ES-I3 (cell line): ENCODE results near the gene KIR2DL3.
"Not testable (repeated sequence)": the region's sequence is repeated elsewhere in the genome, so short reads cannot be mapped to it uniquely, and the experiment has no call there.

Experiments used
- H3K36me3 ChIP-seq: 2 replicates; pipeline ENCODE4 v1.6.1; 2013; ENCODE audit warnings: mild to moderate bottlenecking, low read length, control low read depth, moderate library complexity; ENCODE audit not compliant: insufficient read depth
- H3K4me1 ChIP-seq: 2 replicates; pipeline ENCODE4 v1.6.1; 2013; ENCODE audit warnings: mild to moderate bottlenecking, control low read depth, low read length; ENCODE audit not compliant: insufficient read depth
- H3K9ac ChIP-seq: 2 replicates; pipeline ENCODE4 v1.6.1; 2013; ENCODE audit warnings: low read depth, mild to moderate bottlenecking, low read length, moderate library complexity
- H3K9me3 ChIP-seq: 2 replicates; pipeline ENCODE4 v1.6.1; 2013; ENCODE audit warnings: mild to moderate bottlenecking, low read length, moderate library complexity; ENCODE audit not compliant: control insufficient read depth, insufficient read depth

KIR2DL3 gene

DNA sequence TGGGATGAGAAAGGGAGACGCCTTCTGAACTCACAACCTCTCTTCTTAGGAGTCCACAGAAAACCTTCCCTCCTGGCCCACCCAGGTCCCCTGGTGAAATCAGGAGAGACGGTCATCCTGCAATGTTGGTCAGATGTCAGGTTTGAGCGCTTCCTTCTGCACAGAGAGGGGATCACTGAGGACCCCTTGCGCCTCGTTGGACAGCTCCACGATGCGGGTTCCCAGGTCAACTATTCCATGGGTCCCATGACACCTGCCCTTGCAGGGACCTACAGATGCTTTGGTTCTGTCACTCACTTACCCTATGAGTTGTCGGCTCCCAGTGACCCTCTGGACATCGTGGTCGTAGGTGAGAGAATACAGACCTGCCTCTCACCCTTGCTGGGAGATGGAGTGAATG lies 10.8 kb upstream of the KIR2DL3 start:
- Histone ChIP-seq H3K4me1 (no peaks in the 10 kb centered on the region), H3K9me3 (peaks cover 3% of the 10 kb centered on the region; the same call in 1 of the 2 replicates), H3K9ac (no peak overlapping the region), H3K36me3 (no peaks in the 10 kb centered on the region)

DNA sequence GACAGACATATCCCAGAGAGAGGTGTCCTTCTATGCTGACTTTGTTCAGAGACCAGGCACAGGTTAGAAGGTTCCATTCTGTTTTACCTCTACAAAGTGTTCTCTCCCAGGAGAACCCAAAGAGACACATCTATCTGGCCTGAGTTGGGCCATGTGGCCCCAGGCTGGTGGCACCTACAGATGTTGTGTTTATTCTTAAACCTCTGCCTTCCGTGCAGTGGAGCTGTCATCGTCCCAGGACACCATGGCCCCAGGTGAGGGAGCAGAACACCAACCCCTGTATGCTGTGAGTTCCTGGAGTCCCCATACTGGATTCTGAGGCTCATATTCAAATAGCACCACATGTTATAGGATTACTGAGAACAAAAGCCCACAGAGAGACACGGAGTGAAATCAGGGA lies 10.1 kb upstream of the KIR2DL3 start:
- H3K9ac ChIP-seq, result no peak overlapping the region
- no peaks in the 10 kb centered on the region for H3K4me1 ChIP-seq
- no peaks in the 10 kb centered on the region for H3K36me3 ChIP-seq
- no peaks in the 10 kb centered on the region for H3K9me3 ChIP-seq

DNA sequence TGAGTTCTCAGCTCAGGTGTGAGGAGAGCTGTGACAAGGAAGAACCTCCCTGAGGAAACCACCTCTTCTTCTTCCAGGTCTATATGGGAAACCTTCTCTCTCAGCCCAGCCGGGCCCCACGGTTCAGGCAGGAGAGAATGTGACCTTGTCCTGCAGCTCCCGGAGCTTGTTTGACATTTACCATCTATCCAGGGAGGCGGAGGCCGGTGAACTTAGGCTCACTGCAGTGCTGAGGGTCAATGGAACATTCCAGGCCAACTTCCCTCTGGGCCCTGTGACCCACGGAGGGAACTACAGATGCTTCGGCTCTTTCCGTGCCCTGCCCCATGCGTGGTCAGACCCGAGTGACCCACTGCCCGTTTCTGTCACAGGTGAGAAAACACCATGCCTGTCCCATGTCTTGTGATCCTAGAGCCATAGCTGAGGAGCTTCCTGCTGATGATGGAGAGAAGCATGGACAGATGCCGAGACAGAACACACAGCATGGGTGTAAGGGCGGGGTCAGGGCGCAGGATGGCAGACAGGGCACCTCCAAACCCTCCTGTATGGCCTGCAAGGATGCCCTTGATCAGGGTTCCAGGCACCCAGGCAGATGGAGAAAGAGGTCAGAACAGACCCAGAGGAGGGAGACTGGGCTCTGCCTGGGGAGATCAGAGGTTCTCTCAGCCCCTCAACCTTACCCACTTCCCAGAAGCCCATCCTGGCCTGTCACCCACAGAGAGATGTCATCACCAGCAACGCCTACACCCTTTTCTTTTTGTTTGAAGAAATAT lies 8.7 kb upstream of the KIR2DL3 start:
- Histone ChIP-seq H3K36me3 (no peaks in the 10 kb centered on the region), H3K4me1 (no peaks in the 10 kb centered on the region), H3K9ac (no peak overlapping the region), H3K9me3 (no peaks in the 10 kb centered on the region; the same call in 1 of the 2 replicates)

DNA sequence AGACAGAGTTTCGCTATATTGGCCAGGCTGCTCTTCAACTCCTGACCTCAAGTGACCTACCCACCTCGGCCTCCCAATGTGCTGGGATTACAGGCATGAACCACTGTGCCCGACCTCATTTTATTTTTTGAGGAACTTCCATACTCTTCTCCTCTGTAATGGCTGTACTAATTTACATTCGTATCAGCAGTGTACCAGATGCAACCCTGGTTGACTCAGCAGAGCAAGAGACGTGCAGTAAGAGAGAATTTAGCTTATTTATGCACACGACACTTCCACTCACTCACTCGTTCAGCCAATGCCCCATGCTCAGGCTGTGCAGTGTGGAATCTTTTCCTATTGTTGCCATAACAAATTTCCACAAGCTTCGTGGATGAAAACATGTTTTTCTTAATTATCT lies 7.1 kb upstream of the KIR2DL3 start:
- Histone ChIP-seq H3K4me1 (no peaks in the 10 kb centered on the region), H3K9ac (no peak overlapping the region), H3K36me3 (no peaks in the 10 kb centered on the region), H3K9me3 (no peaks in the 10 kb centered on the region; the same call in 1 of the 2 replicates)

DNA sequence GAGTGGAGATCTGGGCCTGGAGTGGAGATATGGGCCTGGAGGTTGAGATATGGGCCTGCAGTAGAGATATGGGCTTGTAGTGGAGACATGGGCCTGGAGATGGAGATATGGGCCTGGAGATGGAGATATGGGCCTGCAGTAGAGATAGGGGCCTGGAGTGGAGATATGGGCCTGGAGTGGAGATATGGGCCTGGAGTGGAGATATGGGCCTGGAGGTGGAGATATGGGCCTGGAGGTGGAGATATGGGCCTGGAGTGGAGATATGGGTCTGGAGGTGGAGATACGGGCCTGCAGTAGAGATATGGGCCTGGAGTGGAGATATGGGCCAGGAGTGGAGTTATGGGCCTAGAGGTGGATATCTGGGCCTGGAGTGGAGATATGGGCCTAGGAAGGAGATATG lies 402 bp downstream of the KIR2DL3 start:
- Histone ChIP-seq H3K9ac (no peak overlapping the region), H3K4me1 (no peaks in the 10 kb centered on the region), H3K36me3 (no peaks in the 10 kb centered on the region), H3K9me3 (no peaks in the 10 kb centered on the region)

DNA sequence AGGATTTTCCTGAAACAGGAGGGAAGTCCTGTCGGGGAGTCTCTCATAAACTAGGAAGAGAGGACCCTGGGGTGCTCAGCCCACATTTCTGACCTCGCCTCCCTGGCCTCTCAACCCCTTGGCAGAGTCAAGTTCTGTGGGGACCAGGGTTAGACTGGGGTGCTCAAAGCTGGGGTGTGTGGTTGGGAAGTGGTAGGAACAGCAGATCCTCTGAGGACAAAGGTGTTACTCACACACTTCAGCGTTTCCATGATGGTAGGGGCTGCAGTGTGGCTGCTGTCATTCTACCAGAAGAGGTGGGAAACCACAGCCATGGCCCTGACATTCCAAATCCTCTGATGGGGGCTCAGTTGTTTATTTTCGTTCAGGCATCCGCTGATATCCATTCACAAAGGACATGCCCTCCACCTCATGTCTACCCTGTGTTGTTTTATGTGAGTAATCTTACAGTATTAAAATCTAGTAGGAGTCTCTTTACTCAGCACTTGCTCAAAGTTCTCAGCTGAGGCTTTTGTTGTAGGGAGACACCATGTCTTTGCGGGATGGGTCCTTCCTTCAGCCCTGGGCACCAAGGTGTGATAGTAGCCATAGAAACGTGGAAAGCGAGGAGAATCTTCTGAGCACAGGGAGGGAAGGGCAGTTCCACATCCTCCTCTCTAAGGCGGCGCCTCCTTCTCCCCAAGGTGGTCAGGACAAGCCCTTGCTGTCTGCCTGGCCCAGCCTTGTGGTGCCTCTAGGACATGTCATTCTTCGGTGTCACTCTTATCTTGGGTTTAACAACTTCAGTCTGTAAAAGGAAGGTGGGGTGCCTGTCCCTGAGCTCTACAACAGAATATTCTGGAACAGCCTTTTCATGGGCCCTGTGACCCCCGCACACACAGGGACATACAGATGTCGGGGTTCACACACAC lies 1.5 kb downstream of the KIR2DL3 start:
- Histone ChIP-seq H3K36me3 (no peaks in the 10 kb centered on the region), H3K4me1 (no peaks in the 10 kb centered on the region)

DNA sequence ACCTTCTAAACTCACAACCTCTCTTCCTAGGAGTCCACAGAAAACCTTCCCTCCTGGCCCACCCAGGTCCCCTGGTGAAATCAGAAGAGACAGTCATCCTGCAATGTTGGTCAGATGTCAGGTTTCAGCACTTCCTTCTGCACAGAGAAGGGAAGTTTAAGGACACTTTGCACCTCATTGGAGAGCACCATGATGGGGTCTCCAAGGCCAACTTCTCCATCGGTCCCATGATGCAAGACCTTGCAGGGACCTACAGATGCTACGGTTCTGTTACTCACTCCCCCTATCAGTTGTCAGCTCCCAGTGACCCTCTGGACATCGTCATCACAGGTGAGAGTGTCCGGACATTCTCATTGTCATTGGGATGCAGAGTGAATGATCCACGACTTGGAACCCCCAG lies 3.6 kb downstream of the KIR2DL3 start:
- not testable (repeated sequence) for H3K36me3 ChIP-seq, H3K9me3 ChIP-seq, H3K4me1 ChIP-seq, H3K9ac ChIP-seq

More for the DNA sequence above, 1.5 kb downstream of the KIR2DL3 start:
- Histone ChIP-seq H3K9me3 (no peaks in the 10 kb centered on the region), H3K9ac (no peak overlapping the region)

DNA sequence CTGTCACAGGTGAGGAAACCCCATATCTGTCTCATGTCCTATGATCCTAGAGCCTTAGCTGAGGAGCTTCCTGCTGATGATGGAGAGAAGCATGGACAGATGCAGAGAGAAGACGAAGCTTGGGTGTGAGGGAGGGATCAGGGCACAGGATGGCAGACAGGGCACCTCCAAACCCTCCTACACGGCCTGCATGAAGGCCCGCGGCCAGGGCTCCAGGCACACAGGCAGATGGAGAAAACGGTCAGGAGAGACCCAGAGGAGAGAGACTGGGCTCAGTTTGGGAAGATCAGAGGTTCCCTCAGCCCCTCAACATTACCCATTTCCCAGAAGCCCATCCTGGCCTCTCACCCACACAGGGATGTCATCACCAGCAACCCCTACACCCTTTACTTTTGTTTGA lies 5.8 kb downstream of the KIR2DL3 start:
- not testable (repeated sequence) for H3K9me3 ChIP-seq, H3K36me3 ChIP-seq, H3K4me1 ChIP-seq, H3K9ac ChIP-seq

DNA sequence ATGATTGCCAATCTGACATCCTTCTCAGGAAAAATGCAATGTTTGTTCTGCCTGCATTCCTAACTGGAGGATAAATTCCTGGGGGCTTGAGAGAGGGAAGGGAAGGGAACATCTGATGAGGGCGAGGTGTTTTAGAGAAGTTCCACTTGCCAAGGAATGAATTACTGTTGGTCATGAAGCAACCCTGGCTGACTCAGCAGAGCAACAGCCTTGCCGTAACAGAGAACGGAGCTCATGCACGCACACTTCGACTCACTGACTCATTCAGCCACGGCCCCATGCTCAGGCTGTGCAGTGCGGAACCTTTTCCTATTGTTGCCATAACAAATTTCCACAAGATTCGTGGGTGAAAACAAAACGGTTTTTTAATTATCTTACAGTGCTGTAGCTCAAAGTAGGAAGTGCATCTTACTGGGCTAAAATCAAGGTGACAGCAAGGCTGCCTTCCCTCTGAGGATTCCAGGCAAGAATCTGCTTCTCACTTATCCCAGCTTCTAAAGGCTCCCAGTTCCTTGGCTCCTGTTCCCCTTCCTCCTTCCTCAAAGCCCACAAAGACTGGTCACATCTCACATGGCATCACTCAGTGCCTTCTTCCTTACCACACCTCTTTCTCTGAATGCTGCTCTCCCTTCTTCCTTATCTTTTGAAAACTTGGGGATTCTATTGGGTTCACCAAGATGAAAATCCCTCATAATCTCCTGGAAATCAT lies 9.5 kb downstream of the KIR2DL3 start:
- not testable (repeated sequence) for H3K4me1 ChIP-seq, H3K36me3 ChIP-seq, H3K9me3 ChIP-seq, H3K9ac ChIP-seq

DNA sequence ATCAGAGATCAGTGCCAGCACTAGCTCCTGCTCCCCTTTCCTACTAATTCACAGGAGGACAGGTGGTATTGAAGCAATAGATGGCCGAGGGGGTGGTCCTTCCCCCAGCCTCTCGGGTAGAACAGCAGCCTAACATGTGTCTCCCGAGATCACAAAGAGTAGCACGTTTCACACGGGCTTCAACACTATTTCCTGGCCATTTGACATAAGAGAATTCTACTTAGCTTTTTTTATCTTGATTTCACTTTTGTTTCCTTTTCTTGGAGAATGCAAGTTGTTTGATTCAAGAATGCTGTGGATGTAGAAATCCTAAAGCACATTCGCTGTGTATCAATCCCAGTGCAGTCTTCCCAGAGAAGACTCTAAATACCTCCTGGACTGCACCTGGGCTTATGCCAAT lies 12.0 kb downstream of the KIR2DL3 start:
- H3K36me3 ChIP-seq, H3K4me1 ChIP-seq, H3K9ac ChIP-seq, H3K9me3 ChIP-seq: not testable (repeated sequence)

DNA sequence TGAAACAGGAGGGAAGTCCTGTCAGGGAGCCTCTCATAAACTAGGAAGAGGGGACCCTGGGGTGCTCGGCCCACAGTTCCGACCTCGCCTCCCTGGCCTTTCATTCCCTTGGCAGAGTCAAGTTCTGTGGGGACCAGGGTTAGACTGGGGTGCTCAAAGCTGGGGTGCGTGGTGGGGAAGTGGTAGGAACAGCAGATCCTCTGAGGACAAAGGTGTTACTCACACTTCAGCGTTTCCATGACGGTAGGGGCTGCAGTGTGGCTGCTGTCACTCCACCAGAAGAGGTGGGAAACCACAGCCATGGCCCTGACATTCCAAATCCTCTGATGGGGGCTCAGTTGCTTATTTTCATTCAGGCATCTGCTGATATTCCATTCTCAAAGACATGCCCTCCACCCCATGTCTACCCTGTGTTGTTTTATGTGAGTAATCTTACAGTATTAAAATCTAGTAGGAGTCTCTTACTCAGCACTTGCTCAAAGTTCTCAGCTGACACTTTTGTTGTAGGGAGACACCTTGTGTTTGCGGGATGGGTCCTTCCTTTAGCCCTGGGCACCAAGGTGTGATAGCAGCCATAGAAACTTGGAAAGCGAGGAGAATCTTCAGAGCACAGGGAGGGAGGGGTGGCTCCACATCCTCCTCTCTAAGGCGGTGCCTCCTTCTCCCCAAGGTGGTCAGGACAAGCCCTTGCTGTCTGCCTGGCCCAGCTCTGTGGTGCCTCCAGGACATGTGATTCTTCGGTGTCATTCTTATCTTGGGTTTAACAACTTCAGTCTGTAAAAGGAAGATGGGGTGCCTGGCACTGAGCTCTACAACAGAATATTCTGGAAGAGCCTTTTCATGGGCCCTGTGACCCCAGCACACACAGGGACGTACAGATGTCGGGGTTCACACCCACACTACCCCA lies 18.1 kb downstream of the KIR2DL3 start:
- H3K36me3 ChIP-seq, H3K9me3 ChIP-seq, H3K9ac ChIP-seq, H3K4me1 ChIP-seq: not testable (repeated sequence)

DNA sequence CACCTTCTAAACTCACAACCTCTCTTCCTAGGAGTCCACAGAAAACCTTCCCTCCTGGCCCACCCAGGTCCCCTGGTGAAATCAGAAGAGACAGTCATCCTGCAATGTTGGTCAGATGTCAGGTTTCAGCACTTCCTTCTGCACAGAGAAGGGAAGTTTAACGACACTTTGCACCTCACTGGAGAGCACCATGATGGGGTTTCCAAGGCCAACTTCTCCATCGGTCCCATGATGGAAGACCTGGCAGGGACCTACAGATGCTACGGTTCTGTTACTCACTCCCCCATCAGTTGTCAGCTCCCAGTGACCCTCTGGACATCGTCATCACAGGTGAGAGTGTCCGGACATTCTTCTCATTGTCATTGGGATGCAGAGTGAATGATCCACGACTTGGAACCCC lies 20.3 kb downstream of the KIR2DL3 start:
- H3K36me3 ChIP-seq, H3K9ac ChIP-seq, H3K9me3 ChIP-seq, H3K4me1 ChIP-seq: not testable (repeated sequence)

DNA sequence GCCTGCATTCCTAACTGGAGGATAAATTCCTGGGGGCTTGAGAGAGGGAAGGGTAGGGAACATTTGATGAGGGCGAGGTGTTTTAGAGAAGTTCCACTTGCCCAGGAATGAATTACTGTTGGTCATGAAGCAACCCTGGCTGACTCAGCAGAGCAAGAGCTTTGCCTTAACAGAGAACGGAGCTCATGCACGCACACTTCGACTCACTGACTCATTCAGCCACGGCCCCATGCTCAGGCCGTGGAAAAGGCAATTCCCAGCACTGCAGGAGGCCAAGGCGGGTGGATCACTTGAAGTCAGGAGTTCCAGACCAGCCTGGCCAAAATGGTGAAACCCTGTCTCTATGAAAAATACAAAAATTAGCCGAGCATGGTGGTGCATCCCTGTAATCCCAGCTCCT lies 25.9 kb downstream of the KIR2DL3 start:
- not testable (repeated sequence) for H3K4me1 ChIP-seq, H3K36me3 ChIP-seq, H3K9ac ChIP-seq, H3K9me3 ChIP-seq

DNA sequence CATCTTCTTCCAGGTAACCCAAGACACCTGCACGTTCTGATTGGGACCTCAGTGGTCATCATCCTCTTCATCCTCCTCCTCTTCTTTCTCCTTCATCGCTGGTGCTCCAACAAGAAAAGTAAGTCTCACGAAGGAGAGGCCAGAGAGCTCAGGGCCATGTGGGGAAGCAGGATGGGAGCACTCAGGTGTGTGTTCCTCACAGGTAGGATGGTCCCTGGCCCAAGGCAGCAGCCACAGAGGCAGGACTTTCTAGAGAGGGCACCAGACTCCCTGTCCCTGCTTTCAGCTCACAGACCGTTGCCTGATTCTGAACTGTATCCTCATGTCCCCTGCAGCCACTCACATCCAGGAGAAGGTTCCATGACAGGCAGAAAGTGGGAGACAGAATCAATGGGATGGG lies 28.2 kb downstream of the KIR2DL3 start:
- not testable (repeated sequence) for H3K4me1 ChIP-seq, H3K36me3 ChIP-seq, H3K9ac ChIP-seq, H3K9me3 ChIP-seq
